ENCODE measurements around the gene GLIPR1L2.

DNA sequence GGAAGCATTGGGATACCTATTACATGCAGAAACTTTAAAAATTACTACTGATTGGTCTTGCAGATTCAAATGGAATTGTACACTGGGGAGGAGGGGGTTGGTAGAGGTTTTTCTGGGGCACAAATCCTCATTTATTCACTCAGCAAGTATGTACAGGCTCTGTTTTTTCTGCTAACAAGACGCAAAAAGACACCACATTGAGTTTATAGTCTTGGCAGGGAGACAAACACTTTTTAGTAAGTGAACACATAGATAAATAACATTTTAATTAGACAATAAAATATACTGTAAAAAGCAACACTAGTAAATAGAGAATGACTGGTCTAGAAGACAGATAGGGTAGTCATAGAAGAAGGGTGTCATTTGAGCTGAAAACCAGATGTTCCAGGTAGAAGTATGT lies 23.8 kb downstream of the GLIPR1L2 start:
- TF ChIP-seq CTCF (IDR thresholded peaks at IDR 0.05) (no peak), POLR2A (IDR thresholded peaks at IDR 0.05) (no peak)
